Ascending aorta (tissue), 2 donors: ENCODE results near the gene GABBR2. TPM values are rescaled to one million over a fixed set of nuclear protein-coding genes. Genes with fewer than 3 reads are reported as not detected.

Source experiments
- DNase-seq, 2 donors: peaks; one replicate each; pipeline ENCODE4 v3.0.0-alpha.2; 2019; ENCODE audit warnings: low spot score in 2 of 2
- H3K27ac ChIP-seq, 2 donors: fragments of 200-600 bp; sonication (generic); one replicate each; pipeline ENCODE4 v1.5.1; 2016 to 2017; ENCODE audit warnings: mild to moderate bottlenecking in 1 of 2
- H3K27me3 ChIP-seq: fragments of 200-600 bp; sonication (generic); one replicate; pipeline ENCODE4 v1.5.1; 2017
- H3K36me3 ChIP-seq, 2 donors: fragments of 200-600 bp; sonication (generic); one replicate each; pipeline ENCODE4 v1.5.1; 2016
- H3K4me1 ChIP-seq, 2 donors: fragments of 200-600 bp; sonication (generic); one replicate each; pipeline ENCODE4 v1.5.1; 2016 to 2017; ENCODE audit warnings: mild to moderate bottlenecking in 1 of 2
- H3K4me3 ChIP-seq, 2 donors: fragments of 200-600 bp; sonication (generic); one replicate each; pipeline ENCODE4 v1.5.1; 2016 to 2017; ENCODE audit warnings: mild to moderate bottlenecking in 1 of 2
- H3K9me3 ChIP-seq, 2 donors: fragments of 200-600 bp; sonication (generic); one replicate each; pipeline ENCODE4 v1.5.1; 2016
- intact Hi-C: fragments of 100-400 bp; cut with DNase I; formaldehyde crosslinking; loops from one replicate; pipeline ENCODE4 v1.15.1; 2023
- total RNA-seq: library from RNA; depleted of rRNA; stranded (reverse); fragments of >200 nt; gene quantifications from one replicate; pipeline ENCODE4 v1.1.0, GENCODE V29; 2016
- TF ChIP-seq, protein P1 (sequence below), 3 experiments: fragments of 200-600 bp in 2 of 3; fragments of 450-650 bp in 1 of 3; sonication (generic) in 2 of 3; IDR thresholded peaks; one replicate each; pipeline ENCODE4 v1.5.1; 2016 to 2019; ENCODE audit warnings: antibody characterized with exemption in 3 of 3, mild to moderate bottlenecking in 1 of 3, moderate library complexity in 1 of 3

GABBR2 gene
- total RNA-seq, 1 donor from 2014 or later: not detected

DNA sequence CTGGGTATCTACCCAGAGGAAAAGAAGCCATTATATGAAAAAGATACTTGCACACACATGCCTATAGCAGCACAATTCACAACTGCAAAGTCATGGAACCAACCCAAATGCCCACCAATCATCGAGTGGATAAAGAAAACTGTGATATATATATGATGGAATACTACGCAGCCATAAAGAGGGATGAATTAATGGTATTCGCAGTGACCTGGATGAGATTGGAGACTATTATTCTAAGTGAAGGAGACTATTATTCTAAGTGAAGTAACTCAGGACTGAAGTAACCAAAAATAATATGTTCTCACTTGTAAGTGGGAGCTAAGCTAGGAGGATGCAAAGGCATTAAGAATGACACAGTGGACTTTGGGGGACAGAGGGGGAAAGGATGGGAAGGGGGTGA, 30.0 kb upstream of the GABBR2 start:
- TF ChIP-seq, protein P1, sequence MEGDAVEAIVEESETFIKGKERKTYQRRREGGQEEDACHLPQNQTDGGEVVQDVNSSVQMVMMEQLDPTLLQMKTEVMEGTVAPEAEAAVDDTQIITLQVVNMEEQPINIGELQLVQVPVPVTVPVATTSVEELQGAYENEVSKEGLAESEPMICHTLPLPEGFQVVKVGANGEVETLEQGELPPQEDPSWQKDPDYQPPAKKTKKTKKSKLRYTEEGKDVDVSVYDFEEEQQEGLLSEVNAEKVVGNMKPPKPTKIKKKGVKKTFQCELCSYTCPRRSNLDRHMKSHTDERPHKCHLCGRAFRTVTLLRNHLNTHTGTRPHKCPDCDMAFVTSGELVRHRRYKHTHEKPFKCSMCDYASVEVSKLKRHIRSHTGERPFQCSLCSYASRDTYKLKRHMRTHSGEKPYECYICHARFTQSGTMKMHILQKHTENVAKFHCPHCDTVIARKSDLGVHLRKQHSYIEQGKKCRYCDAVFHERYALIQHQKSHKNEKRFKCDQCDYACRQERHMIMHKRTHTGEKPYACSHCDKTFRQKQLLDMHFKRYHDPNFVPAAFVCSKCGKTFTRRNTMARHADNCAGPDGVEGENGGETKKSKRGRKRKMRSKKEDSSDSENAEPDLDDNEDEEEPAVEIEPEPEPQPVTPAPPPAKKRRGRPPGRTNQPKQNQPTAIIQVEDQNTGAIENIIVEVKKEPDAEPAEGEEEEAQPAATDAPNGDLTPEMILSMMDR (IDR thresholded peaks at IDR 0.05): no peak
- DNase-seq: no peak
- intact Hi-C loops: no loop called here
- peaks cover 0 to 13% of the 10 kb centered on the region in 2 donors for H3K9me3 ChIP-seq
- no peak overlapping the region for H3K27ac ChIP-seq
- H3K4me3 ChIP-seq: no peak overlapping the region
- no peaks in the 10 kb centered on the region for H3K4me1 ChIP-seq
- H3K36me3 ChIP-seq: peaks cover 18 to 59% of the 10 kb centered on the region in 2 donors
- no peaks in the 10 kb centered on the region for H3K27me3 ChIP-seq

DNA sequence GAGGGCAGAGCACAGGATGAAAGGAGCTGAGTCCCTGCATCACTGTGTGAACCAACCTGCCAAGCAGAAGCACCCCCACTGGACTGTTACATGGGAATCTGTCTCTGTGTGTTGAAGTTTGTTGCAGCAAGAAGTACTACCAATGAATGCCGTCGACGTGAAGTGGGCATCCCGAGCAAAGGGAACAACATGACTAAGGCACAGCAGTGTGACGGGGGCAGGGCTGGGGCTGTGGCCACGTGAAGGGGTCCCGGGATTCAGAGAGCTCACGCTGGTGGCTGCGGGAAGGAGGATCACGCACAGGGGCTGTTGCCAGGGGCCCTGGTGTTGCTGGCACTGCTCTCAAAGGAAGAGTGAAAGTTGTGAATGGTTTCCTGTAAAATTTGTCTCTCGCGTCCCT, 27.5 kb upstream of the GABBR2 start:
- intact Hi-C loops: no loop called here

DNA sequence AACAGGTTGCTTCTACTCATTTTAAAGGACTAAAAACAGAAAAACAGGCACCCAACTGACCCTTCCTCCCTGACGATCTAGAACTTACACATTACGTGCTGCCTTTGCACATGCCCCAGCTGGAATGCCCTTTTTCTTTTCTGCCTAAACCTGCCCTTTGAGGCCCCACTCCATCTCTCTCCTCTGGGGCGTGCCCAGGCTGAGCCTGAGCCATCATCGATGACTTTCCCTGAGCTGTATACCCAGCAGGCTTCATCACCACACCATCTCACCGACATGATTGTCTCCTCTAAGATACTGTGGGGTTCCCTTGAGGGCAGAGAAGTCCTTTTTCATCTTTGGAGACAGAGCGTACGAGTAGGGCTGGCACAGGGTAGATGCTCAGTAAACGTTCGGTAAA, 24.1 kb upstream of the GABBR2 start:
- no peak for DNase-seq
- peaks cover 0 to 5% of the 10 kb centered on the region in 2 donors for H3K4me1 ChIP-seq
- intact Hi-C loops: no loop called here
- peaks cover 21 to 36% of the 10 kb centered on the region in 2 donors for H3K36me3 ChIP-seq
- H3K9me3 ChIP-seq: peaks cover 0 to 3% of the 10 kb centered on the region in 2 donors
- TF ChIP-seq, protein P1 (IDR thresholded peaks at IDR 0.05): no peak
- H3K27me3 ChIP-seq: no peaks in the 10 kb centered on the region
- no peak overlapping the region for H3K4me3 ChIP-seq
- no peak overlapping the region for H3K27ac ChIP-seq

More for the DNA sequence above, 27.5 kb upstream of the GABBR2 start:
- Histone ChIP-seq H3K36me3 (peaks cover 21 to 52% of the 10 kb centered on the region in 2 donors), H3K4me3 (no peak overlapping the region), H3K4me1 (no peaks in the 10 kb centered on the region), H3K9me3 (peaks cover 0 to 13% of the 10 kb centered on the region in 2 donors), H3K27me3 (no peaks in the 10 kb centered on the region), H3K27ac (no peak overlapping the region)
- TF ChIP-seq, protein P1 (IDR thresholded peaks at IDR 0.05): no peak
- no peak for DNase-seq

DNA sequence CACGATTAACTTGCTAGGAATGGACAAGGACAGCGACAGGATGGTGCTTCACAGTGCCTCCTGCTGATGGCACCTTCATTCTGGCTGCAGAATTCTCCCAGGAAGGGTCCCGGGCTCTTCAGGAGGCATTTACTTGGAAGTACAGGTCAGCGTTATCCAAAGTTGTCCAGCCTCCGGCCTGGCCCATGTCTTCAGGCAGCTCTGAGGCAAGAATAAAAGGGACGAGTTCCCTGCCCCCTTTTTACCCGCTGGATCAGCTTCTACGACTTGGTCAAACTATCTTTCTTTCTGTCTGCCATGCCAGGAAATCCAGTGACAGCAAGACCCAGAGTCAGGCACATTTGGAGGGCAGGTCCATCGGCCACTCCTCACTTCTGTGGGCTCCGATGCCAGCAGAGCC, 23.4 kb upstream of the GABBR2 start:
- H3K27me3 ChIP-seq: no peaks in the 10 kb centered on the region
- no peak overlapping the region for H3K4me3 ChIP-seq
- DNase-seq: no peak
- no peak overlapping the region for H3K27ac ChIP-seq
- TF ChIP-seq, protein P1 (IDR thresholded peaks at IDR 0.05): no peak
- peaks cover 21 to 36% of the 10 kb centered on the region in 2 donors for H3K36me3 ChIP-seq
- intact Hi-C loops: no loop called here
- H3K4me1 ChIP-seq: peaks cover 0 to 5% of the 10 kb centered on the region in 2 donors
- H3K9me3 ChIP-seq: no peaks in the 10 kb centered on the region

DNA sequence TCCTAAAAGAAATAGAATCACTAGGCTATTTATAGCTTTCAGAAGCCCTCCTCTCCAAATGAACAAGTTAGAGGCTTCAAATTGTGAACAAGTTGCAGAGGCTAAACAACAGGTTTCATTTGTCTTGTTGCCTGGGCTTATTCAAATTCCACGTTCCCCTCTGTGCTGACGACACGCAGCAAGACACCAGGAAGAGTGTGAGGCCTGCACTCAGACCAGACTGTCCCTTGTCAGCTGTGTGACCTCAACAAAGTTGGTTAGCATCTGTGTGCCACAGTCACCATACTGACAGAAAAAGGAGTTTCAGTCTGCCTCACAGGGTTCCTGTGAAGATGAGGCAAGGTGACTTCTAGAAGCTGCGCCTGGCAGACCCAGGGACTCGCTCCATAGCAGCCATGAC, 22.1 kb upstream of the GABBR2 start:
- Histone ChIP-seq H3K4me1 (peaks cover 0 to 5% of the 10 kb centered on the region in 2 donors), H3K9me3 (no peaks in the 10 kb centered on the region), H3K4me3 (no peak overlapping the region), H3K27ac (no peak overlapping the region), H3K27me3 (no peaks in the 10 kb centered on the region), H3K36me3 (peaks cover 12 to 26% of the 10 kb centered on the region in 2 donors)
- intact Hi-C loops: no loop called here
- no peak for DNase-seq
- TF ChIP-seq, protein P1 (IDR thresholded peaks at IDR 0.05): no peak

DNA sequence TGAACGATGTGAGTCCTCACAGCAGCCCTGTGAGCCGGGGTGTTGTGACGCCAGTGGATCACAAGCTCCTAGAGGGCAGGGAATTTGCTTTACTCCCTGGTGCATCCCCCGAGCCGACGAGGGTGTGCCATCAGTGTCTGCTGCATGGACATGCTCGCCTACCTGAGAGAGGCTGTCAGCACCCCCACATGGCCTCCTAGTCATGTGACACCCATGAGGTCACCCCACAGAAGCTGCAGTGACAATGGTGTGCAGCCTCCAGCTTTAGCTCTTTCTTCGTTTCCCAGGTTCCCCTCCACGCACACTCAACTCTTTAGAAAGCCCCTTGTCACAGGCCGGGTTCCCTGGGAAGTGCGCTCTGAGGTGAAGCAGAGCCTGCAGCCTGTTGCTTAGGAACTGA, 19.8 kb upstream of the GABBR2 start:
- H3K27ac ChIP-seq: no peak overlapping the region
- no peaks in the 10 kb centered on the region for H3K9me3 ChIP-seq
- intact Hi-C loops: no loop called here
- DNase-seq: no peak
- H3K27me3 ChIP-seq: no peaks in the 10 kb centered on the region
- peaks cover 0 to 5% of the 10 kb centered on the region in 2 donors for H3K4me1 ChIP-seq
- TF ChIP-seq, protein P1 (IDR thresholded peaks at IDR 0.05): no peak
- no peak overlapping the region for H3K4me3 ChIP-seq
- peaks cover 1 to 2% of the 10 kb centered on the region in 2 donors for H3K36me3 ChIP-seq
